Stimulated activated CD4-positive, alpha-beta T cell treated with anti-CD3 and anti-CD28 coated beads, Interleukin-4, amount 100 ng/mL, for 48 hours (primary cell): ENCODE results near the gene CCDC106.

ENCODE experiments used
- DNase-seq, 2 donors: peaks; one replicate each; pipeline ENCODE4 v3.0.0-alpha.2; 2020; ENCODE audit warnings: low read depth in 2 of 2

The CCDC106 gene

DNA sequence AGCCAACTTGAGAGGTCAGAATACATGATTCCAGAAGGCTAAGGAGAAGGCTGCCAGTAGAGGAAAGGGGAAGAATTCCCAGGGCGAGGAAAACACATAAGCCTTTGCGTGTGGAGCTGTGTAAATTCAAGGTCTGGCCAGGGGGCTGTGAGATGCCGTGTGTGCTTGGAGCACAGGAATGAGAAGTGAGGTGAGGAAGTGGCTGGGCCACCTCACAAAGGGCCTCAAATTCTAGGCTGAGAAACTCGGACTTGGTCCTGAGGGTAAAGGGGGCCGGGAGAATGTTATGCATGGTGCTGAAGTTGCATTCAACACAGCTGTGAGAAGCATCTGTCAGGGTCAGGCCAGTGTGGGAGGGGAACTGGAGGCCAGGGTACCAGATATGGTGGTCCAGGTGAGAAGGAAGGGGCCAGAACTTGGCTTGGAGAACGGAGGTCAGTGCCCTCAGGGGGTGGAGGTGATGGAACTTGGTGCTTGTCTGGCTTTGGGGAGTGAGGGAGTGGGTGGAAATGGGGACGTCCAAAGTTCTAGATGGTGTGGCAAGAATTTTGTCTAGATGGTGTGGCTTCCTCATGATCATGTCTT is 12.1 kb upstream of the CCDC106 start:
- DNase-seq = no peak

DNA sequence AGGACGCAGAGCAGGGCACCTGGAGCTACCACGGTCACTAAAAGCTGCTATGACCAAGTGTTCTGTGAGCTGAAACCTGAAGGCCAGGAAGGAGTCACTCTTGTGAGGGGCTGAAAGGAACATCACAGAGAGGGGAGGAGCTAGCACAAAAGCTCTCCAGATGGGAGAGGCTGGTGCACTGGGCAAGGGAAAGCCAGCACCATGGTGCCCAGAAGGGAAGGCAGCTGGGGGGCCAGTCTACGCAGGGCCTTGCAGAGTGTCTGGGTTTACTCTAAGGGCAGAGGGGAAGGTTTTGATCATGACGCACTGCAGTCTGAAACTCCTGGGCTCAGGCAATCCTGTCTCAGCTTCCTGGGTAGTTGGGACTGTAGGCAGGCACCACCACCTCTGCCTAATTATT is 11.3 kb upstream of the CCDC106 start:
- DNase-seq = no peak

DNA sequence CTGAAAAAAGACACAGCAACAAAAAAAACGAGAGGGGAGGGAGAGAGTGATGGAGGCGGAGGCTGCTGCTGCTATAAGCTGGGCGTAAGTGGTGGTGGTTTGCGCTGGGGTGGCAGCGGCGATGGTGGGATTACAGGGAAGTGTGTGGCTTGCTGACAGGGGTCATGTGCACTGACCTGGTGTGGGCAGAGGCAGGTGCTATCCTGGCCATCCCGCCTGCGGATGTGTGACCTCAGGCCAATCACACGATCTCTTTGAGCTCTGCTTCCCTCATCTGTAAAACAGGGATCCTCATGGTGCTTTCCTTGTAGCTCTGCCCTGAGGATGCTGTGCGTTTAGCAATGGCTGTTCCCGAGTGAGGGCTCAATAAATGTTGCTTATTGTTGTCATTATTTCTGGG is 10.5 kb upstream of the CCDC106 start:
- DNase-seq = no peak

DNA sequence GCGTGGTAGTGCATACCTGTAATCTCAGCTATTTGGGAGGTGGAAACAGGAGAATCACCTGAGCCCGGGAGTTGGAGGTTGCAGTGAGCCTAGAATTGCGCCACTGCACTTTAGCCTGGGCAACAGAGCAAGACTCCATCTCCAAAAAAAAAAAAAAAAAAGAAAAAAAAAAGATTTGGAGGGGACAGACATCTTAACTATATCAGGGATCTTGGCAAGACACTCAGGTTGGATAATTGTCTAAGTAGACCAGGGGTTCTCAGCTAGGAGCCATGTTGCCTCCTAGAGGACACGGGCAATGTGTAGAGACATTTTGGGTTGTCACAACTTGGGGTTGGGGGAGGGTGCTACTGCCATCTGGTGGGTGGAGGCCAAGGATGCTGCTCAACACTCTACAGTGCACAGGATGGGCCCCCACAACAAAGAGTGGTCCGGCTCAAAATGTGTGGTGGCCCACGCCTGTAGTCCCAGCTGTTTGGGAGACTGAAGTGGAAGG is 9.1 kb upstream of the CCDC106 start:
- peak; percentile 46 to 56 for DNase-seq

DNA sequence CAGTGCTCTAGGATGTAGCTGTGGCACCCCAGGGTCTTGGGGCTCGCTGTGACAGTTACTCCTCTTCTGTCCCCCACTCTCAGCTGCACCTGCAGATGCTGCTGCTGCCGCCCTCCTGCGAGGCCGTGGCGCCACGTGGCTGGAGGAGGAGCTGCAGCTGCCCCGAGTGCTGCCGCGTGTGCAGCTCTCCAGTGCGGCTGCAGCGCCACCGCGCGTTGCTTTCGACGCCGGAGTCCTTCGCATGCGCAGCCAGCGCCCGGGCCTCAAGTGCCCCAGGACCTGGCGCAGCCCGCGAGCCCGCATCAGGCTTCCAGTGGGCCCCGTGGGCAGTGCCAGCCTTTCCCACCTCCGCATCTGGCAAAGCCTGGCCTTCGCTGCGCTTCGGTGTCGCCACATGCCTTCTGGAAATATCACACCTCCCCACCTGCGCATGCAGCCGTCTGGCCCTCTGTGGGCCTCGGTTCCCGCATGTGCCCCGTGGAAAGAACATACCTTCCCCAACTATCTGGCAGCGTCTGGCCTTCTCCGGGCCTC is 7.9 kb upstream of the CCDC106 start:
- DNase-seq = peak; percentile 65 to 66

DNA sequence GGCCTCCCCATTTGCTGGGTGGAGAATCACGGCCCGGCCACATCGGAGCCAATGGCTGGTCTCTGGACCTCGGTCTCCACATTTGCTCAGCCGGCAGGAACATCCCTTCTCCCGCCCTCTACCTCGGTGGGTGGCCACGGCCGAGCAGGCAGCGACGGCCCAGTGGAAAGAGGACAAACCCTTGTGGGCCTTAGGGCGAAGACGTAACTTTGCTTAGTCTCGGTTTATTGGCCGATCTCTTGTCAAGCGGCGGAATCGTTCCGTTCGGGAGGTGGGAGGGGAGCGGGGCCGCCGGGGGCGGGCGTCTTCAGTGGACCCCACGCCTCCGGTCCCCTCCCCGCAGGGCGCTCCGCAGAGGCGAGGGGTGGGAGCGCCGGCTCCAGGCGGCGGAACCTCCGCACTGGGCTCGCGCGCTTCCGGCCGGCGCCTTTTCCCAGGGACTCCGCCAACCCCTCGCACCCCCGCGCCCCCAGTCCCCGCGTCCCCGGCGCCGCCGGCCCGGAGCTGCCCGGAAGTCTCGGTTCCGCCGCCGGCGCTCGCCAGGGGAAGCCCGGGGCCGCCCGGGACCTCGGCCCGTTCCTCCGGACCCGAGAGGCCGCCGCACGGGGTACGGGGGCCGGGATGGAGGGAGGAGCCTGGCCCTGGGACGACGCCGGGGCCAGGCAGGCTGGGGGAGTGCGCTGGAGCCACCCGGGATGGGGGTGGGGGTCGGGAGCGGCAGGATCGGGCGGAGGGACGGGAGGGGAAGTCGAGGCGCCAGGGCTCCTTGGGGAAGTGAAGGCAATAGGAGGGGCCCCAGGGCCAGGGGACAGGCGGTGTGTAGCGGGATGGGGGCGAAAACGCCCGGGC is 7.2 kb upstream of the CCDC106 start, which contains the start of gene ZNF580:
Gene ZNF580 (plus strand): TSS at position 426 of the 849 bp plus-strand sequence. CDS start 1,507 bp downstream, outside the sequence.
- DNase-seq = peak; percentile 50 to 59

DNA sequence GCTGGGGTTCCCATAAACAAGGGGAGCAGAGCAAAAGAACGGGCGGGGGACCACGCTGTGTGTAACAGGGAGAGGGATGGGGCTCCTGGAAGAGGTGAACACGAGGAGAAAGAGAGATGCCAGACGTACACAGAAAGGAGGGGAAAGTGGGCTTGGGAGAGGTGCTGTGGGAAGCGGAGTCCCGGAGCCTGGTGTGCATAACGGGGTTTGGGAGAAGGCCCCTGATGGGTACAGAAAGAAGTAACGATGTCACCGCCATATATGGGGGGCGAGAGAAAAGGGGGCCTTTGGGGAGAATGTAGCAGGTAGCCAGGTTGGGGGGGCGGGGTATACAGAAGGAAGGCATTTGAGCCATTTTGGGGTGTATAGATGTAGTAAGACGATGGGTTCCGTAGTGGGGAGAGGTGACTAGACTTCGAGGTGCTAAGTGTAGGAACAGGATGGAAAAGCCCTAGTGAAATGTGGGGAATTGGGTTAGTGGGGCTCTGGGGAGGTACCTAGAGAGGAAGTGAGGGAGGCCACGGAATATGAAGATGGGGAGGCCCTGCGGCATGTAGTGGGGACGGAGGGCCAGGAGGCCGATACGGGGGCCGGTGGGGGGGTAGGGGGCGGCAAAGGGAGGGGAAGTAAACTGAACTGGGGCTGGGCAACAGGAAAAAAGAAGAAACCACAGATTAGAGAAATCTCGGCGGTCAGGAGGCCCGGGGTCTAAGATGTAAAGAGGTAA is 6.4 kb upstream of the CCDC106 start:
- no peak for DNase-seq

DNA sequence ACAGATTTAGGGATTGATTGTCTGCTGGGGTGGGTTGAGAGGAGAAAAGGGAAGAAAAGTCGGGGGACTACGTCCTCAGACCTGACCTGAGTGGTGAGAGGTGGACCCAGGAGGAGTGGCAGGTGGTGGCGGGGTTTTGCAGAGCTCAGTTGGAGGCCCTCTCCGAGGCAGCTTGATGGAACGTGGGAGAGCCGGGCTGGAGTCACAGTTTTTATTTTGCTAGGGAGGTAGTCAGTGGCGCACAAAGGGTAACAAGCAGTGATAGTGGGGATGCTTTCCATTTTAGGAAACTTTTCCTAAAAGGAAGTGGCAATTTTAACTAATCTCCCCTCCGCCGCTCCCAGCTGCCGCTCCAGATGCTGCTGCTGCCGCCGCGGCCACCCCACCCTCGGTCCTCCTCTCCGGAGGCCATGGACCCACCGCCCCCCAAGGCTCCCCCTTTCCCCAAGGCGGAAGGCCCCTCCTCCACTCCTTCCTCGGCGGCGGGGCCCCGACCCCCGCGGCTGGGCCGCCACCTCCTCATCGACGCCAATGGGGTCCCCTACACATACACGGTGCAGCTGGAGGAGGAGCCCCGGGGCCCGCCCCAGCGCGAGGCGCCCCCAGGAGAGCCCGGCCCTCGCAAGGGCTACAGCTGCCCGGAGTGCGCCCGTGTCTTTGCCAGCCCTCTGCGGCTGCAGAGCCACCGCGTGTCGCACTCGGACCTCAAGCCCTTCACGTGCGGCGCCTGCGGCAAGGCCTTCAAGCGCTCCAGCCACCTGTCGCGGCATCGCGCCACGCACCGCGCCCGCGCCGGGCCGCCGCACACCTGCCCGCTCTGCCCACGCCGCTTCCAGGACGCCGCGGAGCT is 5.6 kb upstream of the CCDC106 start:
- DNase-seq = peak in 1 of 2 donors; percentile 30

DNA sequence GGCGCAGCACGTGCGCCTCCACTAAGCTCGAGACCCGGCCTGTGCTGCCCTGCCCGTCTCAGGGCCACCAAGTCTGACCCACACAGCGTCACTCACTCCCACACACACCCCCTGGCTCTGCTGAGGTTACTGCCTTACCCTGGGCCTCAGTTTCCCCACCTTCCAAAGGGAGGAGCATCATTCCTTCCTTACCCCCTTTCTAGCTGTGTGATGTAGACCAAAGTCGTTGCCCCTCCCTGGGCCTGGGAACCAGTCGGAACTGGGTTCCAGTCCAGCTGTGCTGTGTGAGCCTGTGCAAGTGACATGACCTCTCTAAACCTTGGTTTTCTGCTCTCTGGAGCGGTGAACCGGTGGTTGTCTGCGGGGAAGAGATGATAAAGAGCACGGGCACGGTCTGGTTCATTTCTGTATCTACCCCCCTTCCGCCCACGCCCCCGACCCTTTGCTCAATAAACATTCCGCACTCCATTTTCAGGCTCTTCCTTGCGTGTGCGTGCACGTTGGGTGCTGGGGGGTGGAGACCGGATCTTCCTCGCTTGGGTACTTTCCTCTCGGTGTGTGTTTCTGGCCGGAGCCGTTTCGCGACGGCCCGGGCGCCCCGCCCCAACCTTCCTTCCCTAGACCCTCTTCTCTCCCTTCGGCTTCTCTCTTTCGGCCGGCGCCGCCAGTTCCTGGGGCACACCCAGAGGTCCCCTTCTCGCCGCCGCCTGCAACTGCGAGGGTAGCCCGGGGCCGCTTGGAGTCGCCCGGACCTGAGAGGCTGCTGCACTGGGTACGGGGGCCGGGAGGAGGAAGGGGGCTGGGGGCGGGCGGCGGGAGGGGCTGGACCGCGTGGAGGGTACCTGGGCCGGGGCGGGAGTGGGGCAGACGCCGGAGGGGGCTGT is 4.8 kb upstream of the CCDC106 start, which contains the start of gene ZNF581:
Gene ZNF581 (plus strand): TSS at position 647 of the 884 bp plus-strand sequence. CDS start 923 bp downstream, outside the sequence.
- peak; percentile 76 to 79 for DNase-seq

DNA sequence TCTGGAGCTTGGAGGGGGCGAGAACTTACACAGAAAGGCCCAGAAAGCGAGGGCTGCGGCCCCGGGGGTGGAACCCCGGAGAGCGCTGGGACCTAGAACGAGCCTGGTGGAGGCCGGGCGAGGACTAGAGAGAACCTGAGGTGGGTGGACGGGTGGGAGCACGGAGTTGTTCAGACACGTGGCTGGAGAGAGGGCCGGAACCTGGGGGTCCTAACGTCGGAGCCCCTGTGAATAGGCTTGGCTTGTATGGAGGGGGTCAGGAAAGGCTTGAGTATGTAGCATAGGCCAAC is 4.2 kb upstream of the CCDC106 start:
- no peak for DNase-seq

DNA sequence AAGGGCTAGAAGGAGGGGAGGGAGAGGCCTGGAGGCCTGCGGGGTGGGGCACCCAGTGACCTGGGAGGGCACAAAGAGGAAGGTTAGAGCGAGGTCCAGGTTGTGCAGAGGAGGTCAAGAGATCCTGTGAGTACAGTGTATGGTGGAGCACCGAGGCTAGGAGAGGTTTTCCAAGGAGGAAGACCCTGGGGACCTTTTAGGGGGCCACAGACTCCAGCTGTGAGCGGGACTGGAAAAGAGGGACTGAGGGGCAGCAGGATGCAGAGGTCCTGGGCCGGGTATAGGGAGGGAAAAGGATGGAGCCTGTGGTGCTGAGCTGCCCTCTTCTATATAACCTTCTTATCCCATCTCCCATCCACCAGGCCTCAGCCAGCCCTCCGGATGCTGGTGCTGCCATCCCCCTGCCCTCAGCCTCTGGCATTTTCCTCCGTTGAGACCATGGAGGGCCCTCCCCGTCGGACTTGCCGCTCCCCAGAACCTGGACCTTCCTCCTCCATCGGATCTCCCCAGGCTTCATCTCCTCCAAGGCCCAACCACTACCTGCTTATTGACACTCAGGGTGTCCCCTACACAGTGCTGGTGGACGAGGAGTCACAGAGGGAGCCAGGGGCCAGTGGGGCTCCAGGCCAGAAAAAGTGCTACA is 3.7 kb upstream of the CCDC106 start:
- no peak for DNase-seq

DNA sequence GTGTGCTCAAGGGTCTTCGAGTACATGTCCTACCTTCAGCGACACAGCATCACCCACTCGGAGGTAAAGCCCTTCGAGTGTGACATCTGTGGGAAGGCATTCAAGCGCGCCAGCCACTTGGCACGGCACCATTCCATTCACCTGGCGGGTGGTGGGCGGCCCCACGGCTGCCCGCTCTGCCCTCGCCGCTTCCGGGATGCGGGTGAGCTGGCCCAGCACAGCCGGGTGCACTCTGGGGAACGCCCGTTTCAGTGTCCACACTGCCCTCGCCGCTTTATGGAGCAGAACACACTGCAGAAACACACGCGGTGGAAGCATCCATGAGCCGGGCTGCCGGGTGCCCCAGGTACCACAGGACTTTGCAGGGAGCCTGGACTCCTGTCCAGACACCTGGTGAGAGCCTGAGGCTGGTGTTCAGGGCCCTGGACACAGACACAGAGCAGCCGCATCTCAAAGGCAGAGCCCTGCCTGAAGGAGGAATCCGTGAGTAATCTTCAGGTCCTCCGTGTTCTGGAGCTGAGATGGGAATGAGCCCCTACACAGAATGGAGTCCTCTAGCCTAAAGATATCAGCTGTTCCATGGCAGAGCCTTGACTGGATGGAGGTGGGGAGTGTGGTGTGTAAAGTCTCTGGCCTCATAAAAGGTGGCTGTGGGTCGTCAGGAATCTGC is 3.0 kb upstream of the CCDC106 start:
- no peak for DNase-seq

DNA sequence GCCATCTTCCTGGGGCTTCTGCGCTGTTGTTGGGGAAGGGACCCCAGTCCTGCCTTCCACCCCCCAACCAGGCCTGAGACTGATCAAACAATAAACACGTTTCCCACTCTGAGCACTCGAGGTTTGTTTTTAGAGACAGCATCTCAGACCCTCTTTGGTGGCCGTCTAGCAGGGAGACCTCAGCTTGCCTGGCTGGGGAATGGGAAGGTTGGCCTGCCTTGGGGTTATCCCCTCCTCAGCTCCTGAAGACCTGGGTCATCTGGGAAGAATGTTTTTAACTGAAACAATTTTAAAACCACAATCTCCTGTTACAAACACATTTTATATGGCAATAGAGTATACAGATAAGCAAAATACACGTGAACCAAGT is 2.5 kb upstream of the CCDC106 start:
- no peak for DNase-seq

DNA sequence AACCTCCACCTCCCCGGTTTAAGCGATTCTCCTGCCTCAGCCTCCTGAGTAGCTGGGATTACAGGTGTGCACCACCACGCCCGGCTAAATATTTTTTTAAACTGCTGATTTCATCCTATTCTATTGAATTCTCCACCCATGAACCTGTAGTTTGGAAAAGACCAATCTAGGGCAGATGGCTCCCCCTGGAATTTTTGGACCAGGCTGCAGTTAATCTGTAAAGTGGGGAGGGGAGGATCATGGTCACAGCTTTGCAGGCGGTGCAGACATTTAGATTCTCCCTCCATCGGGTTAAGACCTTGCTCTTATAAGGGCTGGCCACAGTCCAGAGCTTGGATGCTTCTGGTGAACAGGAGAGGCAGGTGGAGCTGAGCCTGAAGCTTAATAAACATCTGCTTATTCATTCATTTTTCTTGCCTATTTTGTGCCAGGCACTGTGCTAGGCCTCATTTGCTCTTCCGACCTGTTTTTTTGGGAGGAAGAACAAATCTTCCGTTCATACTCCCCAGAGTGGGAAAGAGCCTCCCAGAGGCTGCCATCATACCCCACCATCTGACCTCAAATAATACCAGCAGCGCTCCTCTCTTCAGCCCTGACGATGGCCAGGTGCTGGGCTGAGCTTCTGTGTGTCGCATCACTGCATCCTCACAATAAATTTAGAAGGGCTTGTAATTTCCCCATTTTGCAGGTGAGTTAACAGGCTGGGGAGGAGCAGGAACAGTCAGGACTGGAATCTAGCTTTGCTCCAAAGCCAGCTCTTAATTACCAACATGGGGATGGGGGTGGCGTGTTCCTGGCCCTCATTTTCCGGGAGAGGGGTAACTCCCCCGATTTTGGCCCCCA is 902 bp upstream of the CCDC106 start:
- DNase-seq = no peak

DNA sequence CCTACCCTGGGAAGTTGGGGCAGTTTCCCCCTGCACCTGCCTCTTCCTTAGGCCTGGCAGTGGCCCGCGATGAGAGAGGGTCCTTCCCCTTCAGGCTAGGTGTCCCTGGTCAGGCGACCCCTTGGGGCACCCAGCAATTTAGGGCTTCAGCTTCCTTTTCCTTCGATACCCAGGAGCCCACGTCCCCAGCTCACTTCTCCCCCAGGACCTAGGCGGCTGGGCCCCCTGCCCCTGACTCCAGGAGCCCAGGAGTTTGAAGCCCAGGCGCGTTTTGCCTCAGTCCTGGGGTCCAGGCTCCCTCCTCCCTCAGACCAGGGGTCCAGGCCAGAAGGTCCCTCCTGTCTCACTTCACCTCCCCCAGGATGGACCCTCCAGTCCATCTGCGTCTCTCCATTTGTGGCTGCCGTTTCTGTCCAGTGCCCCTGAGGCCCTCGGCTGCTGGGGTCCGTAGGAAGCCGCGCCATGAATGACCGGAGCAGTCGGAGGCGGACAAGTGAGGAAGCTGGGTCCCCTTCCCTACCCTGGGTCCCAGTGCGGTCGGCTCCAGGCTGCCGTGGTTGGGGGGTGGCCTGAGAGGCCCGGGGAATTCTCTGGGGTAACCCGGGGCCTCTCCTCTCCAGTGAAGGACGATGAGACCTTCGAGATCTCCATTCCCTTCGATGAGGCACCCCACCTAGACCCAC is 714 bp downstream of the CCDC106 start:
- DNase-seq = no peak

DNA sequence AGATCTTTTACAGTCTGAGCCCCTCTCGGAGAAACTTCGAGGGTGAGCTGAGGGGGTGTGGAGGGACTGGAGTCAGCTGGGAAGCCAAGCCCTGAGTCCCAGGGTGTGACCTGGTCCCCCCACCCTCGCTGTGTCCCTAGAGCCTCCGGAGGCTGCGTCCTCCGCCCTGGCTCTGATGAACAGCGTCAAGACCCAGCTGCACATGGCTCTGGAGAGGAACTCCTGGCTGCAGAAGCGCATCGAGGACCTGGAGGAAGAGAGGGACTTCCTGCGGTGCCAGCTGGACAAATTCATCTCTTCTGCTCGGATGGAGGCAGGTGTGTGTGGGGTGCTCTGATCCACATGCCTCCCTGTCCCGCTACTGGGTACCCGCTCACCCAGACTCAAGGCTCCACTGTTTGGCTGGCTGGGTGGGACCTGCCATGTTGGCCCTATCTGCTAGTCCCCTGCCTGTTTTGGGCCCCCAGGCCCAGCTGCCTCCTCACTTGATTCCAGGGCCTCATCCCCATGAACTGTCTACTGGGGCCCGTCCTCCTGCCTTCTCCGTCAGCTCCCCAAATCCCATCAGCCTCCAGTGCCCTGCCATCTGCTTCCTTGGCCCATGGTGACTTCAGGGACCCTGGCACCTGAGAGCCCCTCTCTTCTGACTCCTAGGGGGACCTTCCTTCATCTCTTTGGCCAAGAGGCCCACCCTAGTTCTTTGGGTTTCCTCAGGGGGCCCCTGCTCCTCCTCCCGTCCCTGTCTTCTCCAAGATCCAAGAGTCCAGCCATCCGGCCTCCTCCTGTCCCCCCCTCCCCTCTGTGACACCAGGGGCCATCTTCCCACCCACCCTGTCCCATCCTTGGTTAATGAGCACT is 1.5 kb downstream of the CCDC106 start:
- DNase-seq = no peak

DNA sequence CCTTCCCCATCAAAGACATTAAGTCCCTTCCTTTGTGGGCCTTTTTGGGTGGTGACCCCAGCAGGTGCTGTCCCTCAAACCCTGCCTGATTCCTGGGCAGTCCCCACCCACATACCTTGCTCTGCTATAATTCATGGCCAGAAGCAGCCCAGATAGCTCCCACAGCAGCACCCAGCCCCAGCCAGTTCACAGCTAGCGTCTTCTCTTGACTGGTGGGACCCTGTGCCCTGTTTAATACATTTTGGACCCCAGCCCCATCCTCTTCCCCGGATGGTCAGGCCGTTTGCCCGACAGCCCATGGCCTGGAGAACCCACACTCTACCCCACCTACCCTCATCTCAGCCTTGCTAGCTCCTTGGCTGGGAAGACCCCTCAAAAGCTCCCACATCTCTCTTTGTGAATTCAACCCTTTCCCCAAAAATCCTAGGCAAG is 2.1 kb downstream of the CCDC106 start:
- DNase-seq = no peak
